Muscle layer of colon (tissue), 2 donors: ENCODE measurements around the gene DOK7.

Experiments
- H3K27ac ChIP-seq: one replicate; pipeline ENCODE4 v1.7.0; 2013; ENCODE audit warnings: low read depth, mild to moderate bottlenecking, low read length, moderate library complexity
- H3K27me3 ChIP-seq, 2 donors: one replicate each; pipeline ENCODE4 v1.7.0; 2013; ENCODE audit warnings: low read length in 2 of 2, mild to moderate bottlenecking in 2 of 2; ENCODE audit not compliant: insufficient read depth in 2 of 2, control insufficient read depth in 1 of 2
- H3K36me3 ChIP-seq: one replicate; pipeline ENCODE4 v1.7.0; 2013; ENCODE audit warnings: mild to moderate bottlenecking, low read length; ENCODE audit not compliant: insufficient read depth
- H3K4me1 ChIP-seq: one replicate; pipeline ENCODE4 v1.7.0; 2013; ENCODE audit warnings: mild to moderate bottlenecking, low read length; ENCODE audit not compliant: insufficient read depth
- H3K4me3 ChIP-seq, 2 donors: one replicate each; pipeline ENCODE4 v1.7.0; 2013; ENCODE audit warnings: low read length in 2 of 2, low read depth in 1 of 2, mild to moderate bottlenecking in 1 of 2, moderate library complexity in 1 of 2
- H3K9ac ChIP-seq: one replicate; pipeline ENCODE4 v1.7.0; 2013; ENCODE audit warnings: low read length
- H3K9me3 ChIP-seq: one replicate; pipeline ENCODE4 v1.7.0; 2013; ENCODE audit warnings: mild to moderate bottlenecking, low read length
- donor health status: abdominal sarcoma.
- donor health status: Adenocarcinoma of cecum.

The DOK7 gene

DNA sequence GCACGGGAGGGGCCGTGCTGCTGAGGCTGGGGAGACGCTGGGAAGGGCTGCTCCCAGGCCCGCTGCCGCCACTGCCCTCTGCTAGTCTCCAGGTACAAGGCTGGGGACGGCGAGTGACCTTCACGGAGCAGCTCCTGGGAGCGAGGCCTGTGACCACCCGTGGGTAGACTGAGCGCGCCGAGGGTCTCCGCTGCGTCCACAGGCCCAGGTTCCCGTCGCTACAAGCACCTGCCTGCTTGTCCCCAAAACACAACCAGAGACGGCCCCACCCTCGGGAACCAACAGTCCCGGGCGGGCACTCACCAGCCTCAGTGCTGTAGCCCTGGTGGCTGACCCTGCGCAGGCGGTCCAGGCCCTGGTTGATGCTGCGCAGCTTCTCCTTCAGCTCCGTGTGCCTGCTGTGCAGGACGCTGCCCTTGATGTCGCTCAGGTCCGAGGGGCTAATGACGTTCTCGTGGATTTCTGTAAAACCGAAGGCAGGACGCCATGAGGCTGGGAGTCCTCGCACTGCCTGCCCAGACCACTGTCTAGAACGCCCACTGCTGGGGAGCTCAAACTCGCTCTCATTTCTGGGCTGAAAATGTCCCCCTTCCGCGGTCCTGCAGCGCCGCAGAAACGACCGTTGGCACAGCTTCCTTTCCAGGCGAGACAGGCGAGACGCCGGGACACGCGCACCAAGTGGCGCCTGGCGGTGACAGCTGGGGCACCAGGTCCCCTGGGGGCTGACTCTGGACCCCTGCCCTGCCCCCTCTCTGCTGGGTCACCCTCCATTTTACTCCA is 54.8 kb downstream of the DOK7 start:
- H3K27ac ChIP-seq: no peak overlapping the region
- H3K4me1 ChIP-seq: no peaks in the 10 kb centered on the region
- H3K9me3 ChIP-seq: no peaks in the 10 kb centered on the region
- H3K27me3 ChIP-seq: no peaks in the 10 kb centered on the region
- H3K9ac ChIP-seq: no peak overlapping the region
- peaks cover 59% of the 10 kb centered on the region for H3K36me3 ChIP-seq
- no peak overlapping the region for H3K4me3 ChIP-seq

DNA sequence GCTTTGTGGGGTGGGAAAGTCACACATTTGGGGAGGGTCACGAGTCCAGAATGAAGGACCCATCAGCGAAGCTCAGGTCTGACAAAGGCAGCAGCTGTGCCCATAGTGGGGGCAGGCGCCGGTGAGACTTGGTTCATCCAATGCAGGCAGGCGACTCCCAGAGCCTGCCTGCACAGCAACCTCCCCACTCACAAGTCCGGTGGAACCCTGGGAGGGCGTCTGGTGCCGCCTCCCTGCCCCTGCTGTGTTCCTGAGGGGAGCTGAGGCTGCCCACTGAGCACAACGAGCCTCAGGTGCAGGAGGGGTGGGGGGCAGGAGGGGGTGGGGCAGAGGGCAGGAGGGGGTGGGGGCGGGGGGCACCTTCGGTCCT is 55.4 kb downstream of the DOK7 start:
- no peaks in the 10 kb centered on the region for H3K9me3 ChIP-seq
- H3K36me3 ChIP-seq: peaks cover 65% of the 10 kb centered on the region
- H3K4me3 ChIP-seq: no peak overlapping the region
- H3K27ac ChIP-seq: no peak overlapping the region
- H3K4me1 ChIP-seq: no peaks in the 10 kb centered on the region
- no peaks in the 10 kb centered on the region for H3K27me3 ChIP-seq
- no peak overlapping the region for H3K9ac ChIP-seq

DNA sequence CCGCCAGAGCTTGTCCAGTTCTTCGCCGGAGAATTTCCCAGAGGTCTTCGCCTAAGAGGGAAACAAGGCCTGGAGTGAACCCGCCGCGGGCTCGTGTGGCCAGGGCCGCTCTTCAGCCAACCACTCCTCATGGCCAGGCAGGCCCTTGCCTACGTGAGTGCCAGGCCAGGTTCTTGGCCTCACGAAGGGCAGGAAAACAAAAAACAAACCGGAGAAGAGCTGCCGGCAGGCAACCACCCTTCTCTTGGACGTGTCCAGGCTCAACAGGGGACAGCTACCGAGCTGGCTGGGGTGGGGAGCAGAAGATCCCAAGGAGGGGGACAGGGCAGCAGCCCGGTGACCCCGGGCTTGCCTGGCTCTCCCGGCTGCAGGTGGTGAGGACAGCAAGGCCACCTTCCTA is 55.8 kb downstream of the DOK7 start:
- Histone ChIP-seq H3K27me3 (no peaks in the 10 kb centered on the region), H3K4me1 (no peaks in the 10 kb centered on the region), H3K36me3 (peaks cover 68% of the 10 kb centered on the region), H3K9me3 (no peaks in the 10 kb centered on the region), H3K27ac (no peak overlapping the region), H3K4me3 (no peak overlapping the region), H3K9ac (no peak overlapping the region)

DNA sequence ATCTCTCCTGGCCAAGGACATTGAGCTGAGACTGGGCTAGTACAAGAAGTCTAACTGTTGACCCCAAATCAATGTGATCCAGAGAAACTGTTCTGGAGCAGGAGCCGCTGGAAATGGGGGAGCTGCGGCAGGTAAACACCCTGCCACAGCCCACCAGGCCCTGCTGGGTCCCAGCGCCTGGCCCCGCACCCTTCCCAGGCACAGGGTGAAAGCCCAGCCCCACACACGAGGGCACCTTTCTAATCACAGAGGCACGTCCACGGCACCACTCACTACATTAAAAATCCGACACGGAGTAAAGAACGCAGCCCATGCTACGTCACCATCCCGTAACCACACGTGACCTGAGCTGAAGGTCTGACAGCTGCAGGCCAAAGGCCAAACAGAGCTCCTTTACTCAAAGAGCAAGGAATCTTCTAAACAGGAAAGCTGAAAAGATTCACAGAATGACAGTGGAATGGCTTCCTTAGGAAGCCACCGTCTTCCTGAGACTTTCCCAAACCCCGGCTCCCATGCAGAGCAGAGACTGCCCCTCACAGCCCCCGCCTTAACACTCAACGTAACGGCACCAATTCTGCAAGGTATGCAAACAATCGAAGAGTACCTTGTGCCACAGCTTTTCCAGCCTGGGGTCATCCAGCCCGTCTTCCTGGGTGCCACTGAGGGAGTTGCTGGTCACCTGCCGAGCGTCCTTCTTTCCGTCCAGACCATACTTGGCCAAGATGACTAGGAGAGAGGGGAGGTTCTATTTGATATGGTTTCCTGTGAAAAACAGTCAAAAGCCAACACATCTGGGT is 56.6 kb downstream of the DOK7 start:
- Histone ChIP-seq H3K27ac (no peak overlapping the region), H3K36me3 (peaks cover 73% of the 10 kb centered on the region), H3K27me3 (no peaks in the 10 kb centered on the region), H3K9ac (no peak overlapping the region), H3K4me3 (no peak overlapping the region), H3K4me1 (no peaks in the 10 kb centered on the region), H3K9me3 (no peaks in the 10 kb centered on the region)

DNA sequence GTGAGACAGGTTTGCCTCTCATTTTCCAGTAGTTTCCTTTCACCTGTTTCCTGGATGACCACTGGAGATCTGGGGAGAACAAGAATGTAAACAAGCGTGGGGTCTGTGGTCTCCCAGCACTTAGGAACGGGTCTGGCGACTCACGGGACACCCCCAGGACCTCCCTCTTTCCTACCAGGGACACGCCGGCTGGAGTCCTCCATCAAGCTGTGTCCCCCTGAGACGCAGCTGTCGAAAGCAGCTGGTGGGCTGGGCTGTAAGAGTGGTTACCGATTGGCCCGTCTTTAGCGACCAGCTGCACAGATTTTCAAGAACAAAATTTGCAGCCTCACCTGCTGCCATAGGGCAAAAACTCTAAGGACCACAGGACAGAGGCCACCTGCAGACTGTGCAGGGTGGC is 57.2 kb downstream of the DOK7 start:
- no peak overlapping the region for H3K9ac ChIP-seq
- H3K4me1 ChIP-seq: no peaks in the 10 kb centered on the region
- H3K27ac ChIP-seq: no peak overlapping the region
- H3K36me3 ChIP-seq: peaks cover 73% of the 10 kb centered on the region
- H3K4me3 ChIP-seq: no peak overlapping the region
- no peaks in the 10 kb centered on the region for H3K27me3 ChIP-seq
- no peaks in the 10 kb centered on the region for H3K9me3 ChIP-seq

DNA sequence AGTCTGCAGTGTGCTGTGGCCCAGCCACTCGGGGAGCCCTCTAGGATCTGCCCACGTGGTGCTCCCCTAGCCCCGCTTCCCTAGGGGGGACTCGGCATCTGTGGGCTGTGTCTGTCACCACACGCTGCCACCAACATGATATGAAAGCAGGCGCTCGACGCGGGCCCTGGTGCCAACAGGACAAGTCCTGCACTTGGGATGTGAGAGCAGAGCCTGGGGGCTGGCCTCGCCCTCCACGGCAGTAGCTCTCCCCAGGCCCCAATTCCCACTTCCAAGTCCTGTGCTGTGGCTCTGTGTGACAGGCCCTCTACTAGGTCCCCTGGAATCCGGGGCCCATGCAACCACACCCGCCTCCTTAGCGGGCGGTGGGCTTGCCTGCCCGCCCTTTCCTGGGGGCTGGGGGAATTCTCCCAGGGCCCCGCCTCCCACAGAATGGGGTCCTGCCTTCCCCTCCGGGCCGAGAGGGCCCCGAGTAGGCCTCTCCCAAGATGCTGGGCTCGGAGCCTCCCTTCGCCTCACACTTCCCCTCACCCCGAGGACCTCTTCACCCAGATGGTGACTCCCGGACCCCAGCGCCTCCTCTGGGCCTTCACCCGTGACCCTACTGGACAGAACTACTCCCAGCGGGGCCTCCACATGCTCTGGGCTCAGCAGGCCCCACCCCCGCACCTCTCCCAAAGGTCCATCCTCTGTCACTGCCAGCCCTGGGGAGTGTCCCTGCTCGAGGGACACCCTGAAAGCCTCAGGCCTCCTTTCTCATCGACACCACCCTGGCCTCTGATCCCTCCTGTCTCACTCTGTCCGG is 57.9 kb downstream of the DOK7 start:
- Histone ChIP-seq H3K36me3 (peaks cover 68% of the 10 kb centered on the region), H3K27me3 (no peaks in the 10 kb centered on the region), H3K27ac (no peak overlapping the region), H3K4me1 (no peaks in the 10 kb centered on the region), H3K4me3 (no peak overlapping the region), H3K9me3 (no peaks in the 10 kb centered on the region), H3K9ac (no peak overlapping the region)

DNA sequence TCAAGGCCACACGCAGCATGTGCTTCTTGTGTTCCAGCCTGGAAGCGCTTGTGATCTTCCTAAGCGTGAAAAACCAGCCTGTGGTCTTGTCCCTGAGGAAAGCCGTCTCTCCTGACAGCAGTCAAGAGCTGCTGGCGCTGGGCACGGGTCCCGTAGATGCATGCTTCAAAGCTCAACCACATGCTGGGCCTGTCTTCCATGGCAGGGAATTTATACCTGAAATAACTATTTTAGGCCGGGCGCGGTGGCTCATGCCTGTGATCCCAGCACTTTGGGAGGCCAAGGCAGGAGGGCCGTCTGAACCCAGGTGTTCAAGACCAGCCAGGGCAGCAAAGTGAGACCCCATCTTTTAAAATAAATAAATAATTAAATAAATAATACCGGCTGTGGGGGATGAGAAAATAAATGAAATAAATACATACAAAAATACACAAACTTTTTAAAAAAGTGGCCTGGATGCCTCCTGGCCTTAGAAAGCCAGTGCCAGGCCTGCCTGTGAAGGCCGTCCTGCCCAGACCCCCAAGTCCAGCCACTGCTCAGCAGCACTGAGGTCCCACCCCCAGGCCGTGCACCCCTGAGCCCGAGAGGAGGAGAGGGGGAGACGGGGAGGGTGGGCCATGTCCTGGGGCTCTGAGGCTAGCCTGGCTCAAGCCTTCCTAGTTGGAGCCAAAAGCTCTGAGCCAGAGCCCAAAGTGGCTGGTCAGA is 58.7 kb downstream of the DOK7 start:
- Histone ChIP-seq H3K27me3 (no peaks in the 10 kb centered on the region), H3K4me1 (no peaks in the 10 kb centered on the region), H3K36me3 (peaks cover 60% of the 10 kb centered on the region), H3K27ac (no peak overlapping the region), H3K9ac (no peak overlapping the region), H3K9me3 (no peaks in the 10 kb centered on the region), H3K4me3 (no peak overlapping the region)

DNA sequence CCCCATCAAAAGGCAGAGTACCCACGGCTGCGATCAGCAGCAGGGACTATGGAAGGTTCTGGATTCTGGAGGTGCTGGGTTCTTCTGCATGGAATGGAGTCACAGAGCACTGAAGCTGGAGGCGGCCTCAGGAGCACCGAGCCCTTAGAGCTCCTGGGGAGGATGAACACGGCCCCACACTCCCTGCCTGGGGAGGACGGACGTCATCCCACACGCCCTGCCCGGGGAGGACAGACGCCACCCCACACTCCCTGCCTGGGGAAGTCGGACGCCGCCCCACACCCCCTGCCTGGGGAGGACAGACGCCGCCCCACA is 59.2 kb downstream of the DOK7 start:
- Histone ChIP-seq H3K27me3 (no peaks in the 10 kb centered on the region), H3K4me3 (no peak overlapping the region), H3K9me3 (no peaks in the 10 kb centered on the region), H3K36me3 (peaks cover 55% of the 10 kb centered on the region), H3K27ac (no peak overlapping the region), H3K9ac (no peak overlapping the region), H3K4me1 (no peaks in the 10 kb centered on the region)

DNA sequence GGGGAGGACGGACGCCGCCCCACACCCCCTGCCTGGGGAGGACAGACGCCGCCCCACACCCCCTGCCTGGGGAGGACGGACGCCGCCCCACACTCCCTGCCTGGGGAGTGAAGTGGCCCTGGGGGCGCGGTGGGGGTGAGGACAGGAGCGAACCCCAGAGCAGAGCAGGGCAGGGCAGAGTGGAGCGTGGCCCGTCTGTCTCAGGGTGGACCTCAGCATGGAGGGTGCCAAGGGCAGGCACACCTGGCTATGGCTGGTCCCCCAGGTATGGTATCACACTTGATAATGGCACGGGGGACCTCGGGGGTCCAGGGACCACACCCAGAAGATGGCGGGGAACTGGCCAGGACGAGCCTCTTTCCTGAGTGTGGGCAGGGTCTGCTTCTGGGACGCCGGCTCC is 59.5 kb downstream of the DOK7 start:
- peaks cover 53% of the 10 kb centered on the region for H3K36me3 ChIP-seq

DNA sequence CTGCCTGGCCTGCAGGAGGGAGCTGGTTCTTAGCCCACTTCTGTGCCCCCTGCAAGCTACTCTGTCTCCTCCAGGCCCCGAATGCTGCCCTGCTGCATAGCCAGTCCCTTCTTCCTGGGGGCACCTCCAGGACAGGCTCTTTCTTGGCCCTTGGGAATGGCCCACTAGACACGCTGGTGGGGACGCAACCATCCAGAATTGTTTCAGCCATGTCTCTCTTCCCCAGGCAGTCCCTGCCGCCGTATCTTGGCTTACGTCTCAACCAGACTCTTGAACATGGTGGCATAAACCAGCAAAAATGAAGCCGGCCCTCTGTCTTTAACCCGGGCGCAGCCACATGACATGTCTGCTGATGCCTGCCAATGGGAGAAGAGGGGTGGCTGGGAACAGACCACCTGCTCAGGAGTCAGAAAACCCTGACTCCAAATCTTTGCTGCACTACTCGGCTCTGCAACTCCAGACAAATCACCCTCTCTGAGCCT is 60.1 kb downstream of the DOK7 start:
- Histone ChIP-seq H3K27ac (no peak overlapping the region), H3K4me1 (no peaks in the 10 kb centered on the region), H3K27me3 (no peaks in the 10 kb centered on the region), H3K9me3 (no peaks in the 10 kb centered on the region), H3K9ac (no peak overlapping the region), H3K36me3 (peaks cover 49% of the 10 kb centered on the region), H3K4me3 (no peak overlapping the region)

More for the DNA sequence above, 59.5 kb downstream of the DOK7 start:
- H3K27me3 ChIP-seq: no peaks in the 10 kb centered on the region
- no peak overlapping the region for H3K27ac ChIP-seq
- H3K4me1 ChIP-seq: no peaks in the 10 kb centered on the region
- no peak overlapping the region for H3K4me3 ChIP-seq
- no peak overlapping the region for H3K9ac ChIP-seq
- no peaks in the 10 kb centered on the region for H3K9me3 ChIP-seq
